Endothelial cell of umbilical vein (primary cell): ENCODE results near the gene SUGP2. TPM values are rescaled to one million over a fixed set of nuclear protein-coding genes. Genes with fewer than 3 reads are reported as not detected.
A peak's percentile ranks its signal among the peaks of the same experiment; 100 is the strongest.

Experiments
- BruUV-seq: library from RNA; stranded (reverse); fragments of 400-500 nt; replicated peaks from 2 replicates; lab custom pipeline; 2021; lab: Mats Ljungman, UMichigan
- CTCF ChIA-PET: fragments of 300-600, 350-600 bp; sonication (Branson Sonifier 250); formaldehyde crosslinking; loops from one replicate; lab custom pipeline; 2021; ENCODE audit warnings: antibody characterized with exemption, inconsistent platforms; lab: Charles Lee
- POLR2A ChIA-PET: fragments of 300-600, 350-600 bp; sonication (Branson Sonifier 250); formaldehyde crosslinking; loops from one replicate; lab custom pipeline; 2021; ENCODE audit warnings: antibody characterized with exemption, inconsistent platforms; lab: Charles Lee
- DNase-seq: peaks from one replicate; pipeline ENCODE4 v3.0.0-alpha.2; 2011; ENCODE audit warnings: low read depth, low spot score
- FAIRE-seq: peaks from 2 replicates; lab custom pipeline; 2011; peaks lifted over from hg19 to GRCh38; lab: Jason Lieb, UNC
- H2AFZ ChIP-seq: 2 replicates; pipeline ENCODE4 v1.6.0; 2012; ENCODE audit warnings: low read depth, low read length, control low read depth, inconsistent platforms
- H3K27ac ChIP-seq: 2 replicates; pipeline ENCODE4 v1.5.1; 2011; ENCODE audit warnings: low read depth, mild to moderate bottlenecking, control low read depth, low read length, moderate library complexity; ENCODE audit not compliant: insufficient read depth
- H3K27me3 ChIP-seq, 2 experiments: 2 replicates each; pipeline versions ENCODE4 v1.6.0 to v1.6.1; 2011; ENCODE audit warnings: low read length in 2 of 2, mixed read lengths in 1 of 2; ENCODE audit not compliant: control insufficient read depth in 2 of 2, insufficient read depth in 2 of 2
- H3K36me3 ChIP-seq, 2 experiments: 2 replicates in 1 of 2; 3 replicates in 1 of 2; pipeline ENCODE4 v1.5.1; 2011; ENCODE audit warnings: low read length in 2 of 2, mild to moderate bottlenecking in 1 of 2, moderate library complexity in 1 of 2; ENCODE audit not compliant: control insufficient read depth in 2 of 2, insufficient read depth in 2 of 2; ENCODE audit errors: extremely low read depth in 1 of 2
- H3K4me1 ChIP-seq: 3 replicates; pipeline ENCODE4 v1.5.1; 2011; ENCODE audit warnings: mild to moderate bottlenecking, low read length; ENCODE audit not compliant: control insufficient read depth, insufficient read depth; ENCODE audit errors: extremely low read depth
- H3K4me2 ChIP-seq: 2 replicates; pipeline ENCODE4 v1.6.1; 2011; ENCODE audit warnings: low read length, control low read depth, mixed read lengths; ENCODE audit not compliant: insufficient read depth
- H3K4me3 ChIP-seq, 3 experiments: fragments of 200-600 bp in 1 of 3; sonication (generic), shearing (Covaris generic) in 1 of 3; replicated peaks in 1 of 3; 2 replicates each; pipeline ENCODE4 v1.5.1; 2011 to 2016; ENCODE audit warnings: control low read depth in 3 of 3, low read length in 3 of 3, mild to moderate bottlenecking in 2 of 3, inconsistent platforms in 1 of 3, low read depth in 1 of 3, moderate library complexity in 1 of 3; ENCODE audit not compliant: insufficient read depth in 1 of 3
- H3K79me2 ChIP-seq: 2 replicates; pipeline ENCODE4 v1.6.0; 2012; ENCODE audit warnings: low read length, inconsistent platforms; ENCODE audit not compliant: control insufficient read depth, insufficient read depth
- H3K9ac ChIP-seq: replicated peaks from 2 replicates; pipeline ENCODE3; 2011; ENCODE audit warnings: low read length, control low read depth; ENCODE audit not compliant: insufficient read depth; ENCODE audit errors: extremely low read depth
- H3K9me1 ChIP-seq: replicated peaks from 3 replicates; pipeline ENCODE4 v1.6.0; 2011; ENCODE audit warnings: mild to moderate bottlenecking, low read length; ENCODE audit not compliant: control insufficient read depth, insufficient read depth; ENCODE audit errors: extremely low read depth
- H3K9me3 ChIP-seq: replicated peaks from 2 replicates; pipeline ENCODE4 v1.5.1; 2012; ENCODE audit warnings: low read length, inconsistent platforms; ENCODE audit not compliant: control insufficient read depth, insufficient read depth
- H4K20me1 ChIP-seq: replicated peaks from 2 replicates; pipeline ENCODE3; 2011; ENCODE audit warnings: mild to moderate bottlenecking, low read length; ENCODE audit not compliant: control insufficient read depth, insufficient read depth; ENCODE audit errors: extremely low read depth
- EZH2 ChIP-seq: IDR thresholded peaks from 2 replicates; pipeline ENCODE4 v1.6.1; 2012; ENCODE audit warnings: borderline replicate concordance, low read depth, mild to moderate bottlenecking, moderate library complexity, low read length, inconsistent platforms; ENCODE audit not compliant: severe bottlenecking
- FOS ChIP-seq: IDR thresholded peaks from 2 replicates; pipeline ENCODE4 v1.6.1; 2011; ENCODE audit warnings: mild to moderate bottlenecking, low read length, moderate library complexity, borderline replicate concordance; ENCODE audit not compliant: insufficient read depth
- GATA2 ChIP-seq: IDR thresholded peaks from 2 replicates; pipeline ENCODE4 v1.7.0; 2011; ENCODE audit warnings: low read depth, mild to moderate bottlenecking, moderate library complexity, mixed read lengths, low read length; ENCODE audit not compliant: insufficient read length, insufficient read depth
- JUN ChIP-seq: IDR thresholded peaks from 2 replicates; pipeline ENCODE4 v1.6.1; 2011; ENCODE audit warnings: borderline replicate concordance, low read depth; ENCODE audit not compliant: insufficient read length, insufficient read depth
- MYC ChIP-seq: IDR thresholded peaks from one replicate; pipeline ENCODE4 v1.6.1; 2011; ENCODE audit warnings: mild to moderate bottlenecking, low read depth, low read length
- POLR2A ChIP-seq: IDR thresholded peaks from 2 replicates; pipeline ENCODE4 v1.6.1; 2012; ENCODE audit warnings: low read depth, mild to moderate bottlenecking, control low read depth, low read length
- POLR2AphosphoS5 ChIP-seq: IDR thresholded peaks from 2 replicates; pipeline ENCODE4 v1.6.1; 2012; ENCODE audit warnings: low read depth, mild to moderate bottlenecking, control low read depth, low read length, moderate library complexity; ENCODE audit not compliant: insufficient read depth
- dilution Hi-C: fragments of 300-500 bp; cut with MboI; formaldehyde crosslinking; loops from one replicate; pipeline ENCODE4 v1.15.0; 2019; ENCODE audit warnings: low sequenced_read_pairs; ENCODE audit not compliant: extremely low pct_ligation_motif_present
- intact Hi-C: fragments of 100-400 bp; cut with micrococcal nuclease; formaldehyde crosslinking; loops from one replicate; pipeline ENCODE4 v1.10.0; 2022
- polyA plus RNA-seq, 4 experiments: library from polyadenylated mRNA; depleted of rRNA in 3 of 4; stranded (reverse) in 3 of 4; unstranded in 1 of 4; fragments of >200 nt; gene quantifications; 2 replicates each; pipeline versions ENCODE4 v1.2.1 to v1.2.3, GENCODE V29; 2011 to 2012; ENCODE audit warnings: missing spikeins in 1 of 4
- total RNA-seq: library from RNA; stranded (reverse); gene quantifications from 2 replicates; pipeline ENCODE4 v1.2.3, GENCODE V29; 2021
- TF ChIP-seq, protein P1 (sequence below), 2 donors: IDR thresholded peaks; 1 replicate in 1 of 2; 2 replicates in 1 of 2; pipeline ENCODE4 v1.5.1; 2011; ENCODE audit warnings: low read length in 2 of 2, mild to moderate bottlenecking in 2 of 2, moderate library complexity in 2 of 2, control low read depth in 1 of 2, inconsistent platforms in 1 of 2, low read depth in 1 of 2; ENCODE audit not compliant: insufficient read depth in 1 of 2; ENCODE audit errors: extremely low read depth in 1 of 2
- TF ChIP-seq, protein P2 (sequence below): IDR thresholded peaks from 2 replicates; pipeline ENCODE4 v1.6.1; 2011; ENCODE audit not compliant: insufficient read depth, insufficient read length

SUGP2 gene
- total and polyA plus RNA-seq, 2 donors (not counting 3 experiments of a cell fraction or from before 2014, with no cell fraction given): 44.6 to 79.7 TPM

DNA sequence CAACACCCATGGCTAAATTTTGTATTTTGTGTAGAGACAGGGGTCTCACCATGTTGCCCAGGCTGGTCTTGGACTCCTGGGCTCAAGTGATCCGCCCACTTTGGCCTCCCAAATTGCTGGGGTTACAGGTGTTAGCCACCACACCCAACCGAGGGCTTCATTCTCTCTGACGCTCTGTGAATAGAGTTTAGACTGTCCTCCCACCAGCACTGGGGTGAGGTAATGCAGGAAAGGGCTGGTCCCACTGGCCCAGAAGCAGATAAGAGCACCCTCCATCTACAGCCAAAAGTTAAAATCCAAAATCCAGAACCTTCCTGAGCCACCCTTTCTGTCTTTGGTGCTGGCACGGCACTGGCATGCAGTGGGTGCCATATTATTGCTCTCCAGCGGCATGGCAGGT, 60.5 kb downstream of the SUGP2 start:
- no peaks in the 10 kb centered on the region for H3K9me1 ChIP-seq
- no peaks in the 10 kb centered on the region for H3K36me3 ChIP-seq
- FAIRE-seq: no peak
- peak overlapping the region; percentile 9 for H2AFZ ChIP-seq
- H3K4me1 ChIP-seq: peaks cover 27% of the 10 kb centered on the region
- intact Hi-C loops: loop anchor here (1.0 to 5.0 kb wide), 2 partner anchors 12 to 76 kb away; partner anchors contain the start of gene CERS1
- POLR2A ChIA-PET: interaction anchor here (0.5 kb wide), 1 partner anchor 16 kb away, joined by 15 read pairs; no protein-coding TSS in a partner anchor
- peak overlapping the region; percentile 63 for H3K27ac ChIP-seq
- CTCF ChIA-PET: interaction anchor here (1.0 to 2.5 kb wide), 3 partner anchors 11 to 53 kb away, joined by 3 to 21 read pairs (median 3); partner anchors contain the start of genes COPE and DDX49
- H3K9me3 ChIP-seq: no peaks in the 10 kb centered on the region
- DNase-seq: peak; percentile 23
- BruUV-seq: no TSS peak
- H4K20me1 ChIP-seq: no peaks in the 10 kb centered on the region
- H3K4me3 ChIP-seq: no peak overlapping the region
- H3K79me2 ChIP-seq: no peaks in the 10 kb centered on the region
- H3K9ac ChIP-seq: peak overlapping the region; percentile 36
- no peaks in the 10 kb centered on the region for H3K27me3 ChIP-seq
- dilution Hi-C loops: no loop called here
- TF ChIP-seq POLR2AphosphoS5: no peak
- H3K4me2 ChIP-seq: no peak overlapping the region

DNA sequence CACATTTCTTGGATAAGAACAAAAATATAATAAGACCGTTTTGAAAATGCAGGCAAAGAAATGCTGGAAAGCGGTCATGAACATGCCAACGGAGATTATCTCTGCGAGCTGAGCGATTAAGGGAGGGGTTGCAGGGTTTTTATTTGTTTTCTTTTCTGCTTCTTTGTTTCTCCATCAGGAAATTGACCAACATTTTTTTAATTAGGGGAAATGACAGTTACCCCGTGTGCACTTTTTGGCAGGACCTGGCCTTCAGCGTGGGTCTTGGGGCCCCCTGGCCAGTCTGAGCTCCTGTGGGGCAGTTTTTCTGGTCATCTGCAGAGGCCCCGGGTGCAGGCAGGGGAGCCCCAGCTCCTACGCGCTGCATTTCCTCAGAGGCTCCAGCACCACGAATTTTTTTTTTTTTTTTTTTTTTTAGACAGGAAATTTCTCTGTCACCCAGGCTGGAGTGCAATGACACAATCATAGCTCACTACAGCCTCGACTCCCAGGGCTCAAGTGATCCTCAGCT, 61.0 kb downstream of the SUGP2 start:
- BruUV-seq: no TSS peak
- H3K27ac ChIP-seq: peak overlapping the region; percentile 63
- dilution Hi-C loops (no loop called here), intact Hi-C loops (loop anchor here (1.0 to 5.0 kb wide), 2 partner anchors 13 to 75 kb away; partner anchors contain the start of gene CERS1)
- H3K4me3 ChIP-seq: peak overlapping the region in 1 of 3 experiments; percentile 3
- CTCF ChIA-PET: interaction anchor here (0.9 to 2.5 kb wide), 4 partner anchors 10 to 53 kb away, joined by 3 to 21 read pairs (median 3); partner anchors contain the start of genes COPE and DDX49
- peak overlapping the region; percentile 36 for H3K9ac ChIP-seq
- TF ChIP-seq POLR2AphosphoS5 (no peak), MYC (no peak), FOS (no peak), JUN (no peak), GATA2 (no peak), EZH2 (no peak), POLR2A (no peak)
- TF ChIP-seq, protein P1, sequence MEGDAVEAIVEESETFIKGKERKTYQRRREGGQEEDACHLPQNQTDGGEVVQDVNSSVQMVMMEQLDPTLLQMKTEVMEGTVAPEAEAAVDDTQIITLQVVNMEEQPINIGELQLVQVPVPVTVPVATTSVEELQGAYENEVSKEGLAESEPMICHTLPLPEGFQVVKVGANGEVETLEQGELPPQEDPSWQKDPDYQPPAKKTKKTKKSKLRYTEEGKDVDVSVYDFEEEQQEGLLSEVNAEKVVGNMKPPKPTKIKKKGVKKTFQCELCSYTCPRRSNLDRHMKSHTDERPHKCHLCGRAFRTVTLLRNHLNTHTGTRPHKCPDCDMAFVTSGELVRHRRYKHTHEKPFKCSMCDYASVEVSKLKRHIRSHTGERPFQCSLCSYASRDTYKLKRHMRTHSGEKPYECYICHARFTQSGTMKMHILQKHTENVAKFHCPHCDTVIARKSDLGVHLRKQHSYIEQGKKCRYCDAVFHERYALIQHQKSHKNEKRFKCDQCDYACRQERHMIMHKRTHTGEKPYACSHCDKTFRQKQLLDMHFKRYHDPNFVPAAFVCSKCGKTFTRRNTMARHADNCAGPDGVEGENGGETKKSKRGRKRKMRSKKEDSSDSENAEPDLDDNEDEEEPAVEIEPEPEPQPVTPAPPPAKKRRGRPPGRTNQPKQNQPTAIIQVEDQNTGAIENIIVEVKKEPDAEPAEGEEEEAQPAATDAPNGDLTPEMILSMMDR (IDR thresholded peaks at IDR 0.05; ENCODE audit: extremely low read depth in 1 of 2, insufficient read depth in 1 of 2, low read depth in 1 of 2, low read length in 2 of 2): no peak
- TF ChIP-seq, protein P2, sequence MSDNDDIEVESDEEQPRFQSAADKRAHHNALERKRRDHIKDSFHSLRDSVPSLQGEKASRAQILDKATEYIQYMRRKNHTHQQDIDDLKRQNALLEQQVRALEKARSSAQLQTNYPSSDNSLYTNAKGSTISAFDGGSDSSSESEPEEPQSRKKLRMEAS: no peak
- peaks cover 32% of the 10 kb centered on the region for H3K4me1 ChIP-seq
- H2AFZ ChIP-seq: peak overlapping the region; percentile 87
- H3K36me3 ChIP-seq: no peaks in the 10 kb centered on the region
- POLR2A ChIA-PET: interaction anchor here (0.5 kb wide), 1 partner anchor 16 kb away, joined by 15 read pairs; no protein-coding TSS in a partner anchor
- peak; percentile 67 for FAIRE-seq
- no peaks in the 10 kb centered on the region for H3K9me1 ChIP-seq
- H3K79me2 ChIP-seq: no peaks in the 10 kb centered on the region
- DNase-seq: peak; percentile 79
- H3K9me3 ChIP-seq: no peaks in the 10 kb centered on the region
- H4K20me1 ChIP-seq: no peaks in the 10 kb centered on the region
- no peaks in the 10 kb centered on the region for H3K27me3 ChIP-seq
- H3K4me2 ChIP-seq: peak overlapping the region; percentile 83
